Hair follicle dermal papilla cell (primary cell): ENCODE measurements around the gene GAA. TPM values are rescaled to one million over a fixed set of nuclear protein-coding genes. Genes with fewer than 3 reads are reported as not detected.

ENCODE experiments used
- small RNA-seq: library from RNA; depleted of rRNA; stranded (forward); fragments of <200 nt; gene quantifications from one replicate; pipeline ENCODE3, GENCODE V24; 2012
- total RNA-seq: library from RNA; depleted of rRNA; stranded (reverse); fragments of >200 nt; gene quantifications from 2 replicates; pipeline ENCODE4 v1.2.3, GENCODE V29; 2012

The GAA gene
- 30.1 and 52.2 TPM in 2 replicates for total RNA-seq

GRCh38 chr17:80101011-80101945 lies at the start of gene GAA:
TSS of gene GAA (plus strand) at chr17:80101581. CDS start at chr17:80104587, 3,006 bp downstream.

GRCh38 chr17:80147035-80147822 lies 45.8 kb downstream of the GAA start, which contains the start of gene EIF4A3:
TSS of gene EIF4A3 (minus strand) at chr17:80147128. CDS start at chr17:80146961, 167 bp downstream.

Small RNAs within 50 kb of the gene (small RNA-seq; reads per million reads assigned to genes)
- not detected for gene AC087741.2
- not detected for gene MIR1268B

Other genes with a start within 250 kb of the GAA start
- gene TBC1D16, start 65.7 kb upstream of the GAA start, total RNA-seq, result 28.7 and 38.3 TPM in 2 replicates
- 3.5 and 4.7 TPM in 2 replicates for gene CCDC40, start 64.9 kb upstream of the GAA start, total RNA-seq
- gene EIF4A3, start 45.5 kb downstream of the GAA start, total RNA-seq, result 60.0 and 63.9 TPM in 2 replicates
- not detected in 2 replicates for gene CARD14, start 68.4 kb downstream of the GAA start, total RNA-seq
- 17.4 and 18.5 TPM in 2 replicates for gene SGSH, start 118.8 kb downstream of the GAA start, total RNA-seq
- 20.0 and 20.8 TPM in 2 replicates for gene SLC26A11, start 118.8 kb downstream of the GAA start, total RNA-seq
- gene RNF213, start 159.3 kb downstream of the GAA start, total RNA-seq, result 160 and 199 TPM in 2 replicates